ENCODE data around the gene PRR14.

The PRR14 gene

GRCh38 chr16:30660424-30661261, 9.9 kb downstream of the PRR14 start:
- DNase-seq = peak; percentile 85

GRCh38 chr16:30662449-30662848, 11.7 kb downstream of the PRR14 start:
- no peak for DNase-seq

GRCh38 chr16:30663038-30663437, 12.3 kb downstream of the PRR14 start:
- no peak for DNase-seq

GRCh38 chr16:30663820-30664219, 13.1 kb downstream of the PRR14 start:
- no peak for DNase-seq

GRCh38 chr16:30664616-30665109, 13.9 kb downstream of the PRR14 start:
- no peak for DNase-seq

- DNase-seq = no peak
These were observed 14.5 kb downstream of the PRR14 start for GRCh38 chr16:30665155-30665829.

- DNase-seq = no peak
These were observed 15.1 kb downstream of the PRR14 start for GRCh38 chr16:30665830-30666190.

GRCh38 chr16:30666681-30667080, 15.9 kb downstream of the PRR14 start:
- DNase-seq = no peak

GRCh38 chr16:30667361-30667905, 16.7 kb downstream of the PRR14 start:
- no peak for DNase-seq

GRCh38 chr16:30668393-30668792, 17.6 kb downstream of the PRR14 start:
- no peak for DNase-seq

- DNase-seq = no peak
These were observed 18.5 kb downstream of the PRR14 start for GRCh38 chr16:30669026-30669902.

GRCh38 chr16:30669903-30670824, 19.4 kb downstream of the PRR14 start:
- no peak for DNase-seq

GRCh38 chr16:30675143-30675542, 24.4 kb downstream of the PRR14 start:
- no peak for DNase-seq

- DNase-seq = no peak
These were observed 27.3 kb downstream of the PRR14 start for GRCh38 chr16:30677931-30678585.

GRCh38 chr16:30678586-30678970, 27.8 kb downstream of the PRR14 start:
- DNase-seq = no peak

GRCh38 chr16:30680326-30680725, 29.6 kb downstream of the PRR14 start:
- DNase-seq = no peak

- DNase-seq = no peak
These were observed 37.9 kb downstream of the PRR14 start for GRCh38 chr16:30688701-30689100.

- DNase-seq = no peak
These were observed 41.1 kb downstream of the PRR14 start for GRCh38 chr16:30691907-30692306.

GRCh38 chr16:30692396-30693064, 41.8 kb downstream of the PRR14 start:
- no peak for DNase-seq

GRCh38 chr16:30694926-30695693, 44.4 kb downstream of the PRR14 start:
- DNase-seq = no peak

Data from activated naive CD4-positive, alpha-beta T cell treated with anti-CD3 and anti-CD28 coated beads, Interleukin-2, amount 50 U/mL, for 16 hours (primary cell).